Tibial nerve (tissue), 4 donors: Measurements from ENCODE around the gene SYNE3.

Experiments used
- CTCF ChIP-seq, 5 experiments: fragments of 200-600 bp in 3 of 5; fragments of 450-650 bp in 2 of 5; sonication (generic) in 3 of 5; IDR thresholded peaks; one replicate each; pipeline ENCODE4 v1.5.1; 2016 to 2019; ENCODE audit warnings: antibody characterized with exemption in 5 of 5, mild to moderate bottlenecking in 3 of 5, moderate library complexity in 2 of 5
- EP300 ChIP-seq, 2 donors: sonication (generic); formaldehyde crosslinking; IDR thresholded peaks; one replicate each; pipeline ENCODE4 v1.6.1; 2017; ENCODE audit warnings: antibody characterized with exemption in 2 of 2, mild to moderate bottlenecking in 1 of 2
- POLR2A ChIP-seq, 2 donors: fragments of 450-650 bp; IDR thresholded peaks; one replicate each; pipeline ENCODE4 v1.6.1; 2017; ENCODE audit warnings: antibody characterized with exemption in 2 of 2, mild to moderate bottlenecking in 2 of 2, moderate library complexity in 2 of 2

GRCh38 chr14:95544588-95544987, 28.1 kb upstream of the SYNE3 start:
- TF ChIP-seq CTCF (IDR thresholded peaks at IDR 0.05) (no peak), POLR2A (IDR thresholded peaks at IDR 0.05) (no peak), EP300 (IDR thresholded peaks at IDR 0.05) (no peak)
